GM18858 (cell line): Measurements from ENCODE around the gene HOXC13.

Source experiments
- ATAC-seq: cut with Tn5 transposase; IDR thresholded peaks from one replicate; pipeline ENCODE4 v1.9.1; 2021; ENCODE audit not compliant: unreplicated experiment

The HOXC13 gene

GRCh38 chr12:53938326-53939140 lies at the start of gene HOXC13:
Gene HOXC13 (plus strand): TSS chr12:53938831. CDS start chr12:53938907, 76 bp downstream.
- no peak for ATAC-seq

- ATAC-seq = no peak
Measured at GRCh38 chr12:53890081-53890480, 48.5 kb upstream of the HOXC13 start.

GRCh38 chr12:53892762-53893395 lies 45.8 kb upstream of the HOXC13 start:
- no peak for ATAC-seq

GRCh38 chr12:53899230-53899629 lies 39.4 kb upstream of the HOXC13 start:
- no peak for ATAC-seq

- ATAC-seq = no peak
Measured at GRCh38 chr12:53907103-53907502, 31.5 kb upstream of the HOXC13 start.

GRCh38 chr12:53916788-53917655 lies 21.6 kb upstream of the HOXC13 start:
- ATAC-seq = no peak

GRCh38 chr12:53924521-53925405 lies 13.9 kb upstream of the HOXC13 start:
- no peak for ATAC-seq

- no peak for ATAC-seq
Measured at GRCh38 chr12:53927220-53928029, 11.2 kb upstream of the HOXC13 start.

GRCh38 chr12:53928054-53928835 lies 10.4 kb upstream of the HOXC13 start:
- no peak for ATAC-seq

- no peak for ATAC-seq
Measured at GRCh38 chr12:53929527-53929926, 9.1 kb upstream of the HOXC13 start.

GRCh38 chr12:53930591-53931255 lies 7.9 kb upstream of the HOXC13 start:
- no peak for ATAC-seq

GRCh38 chr12:53931844-53932581 lies 6.6 kb upstream of the HOXC13 start:
- no peak for ATAC-seq

- no peak for ATAC-seq
Measured at GRCh38 chr12:53932915-53933314, 5.7 kb upstream of the HOXC13 start.

GRCh38 chr12:53935383-53936341 lies 3.0 kb upstream of the HOXC13 start:
- ATAC-seq = no peak

GRCh38 chr12:53937099-53937498 lies 1.5 kb upstream of the HOXC13 start:
- no peak for ATAC-seq

GRCh38 chr12:53937596-53938325 lies 870 bp upstream of the HOXC13 start:
- ATAC-seq = no peak
